Testis (tissue), 3 donors: ENCODE data around the gene TCP11. TPM values are rescaled to one million over a fixed set of nuclear protein-coding genes. Genes with fewer than 3 reads are reported as not detected.

Source experiments
- DNase-seq: peaks from one replicate; pipeline ENCODE4 v3.0.0-alpha.2; 2019
- H3K27ac ChIP-seq, 2 donors: fragments of 200-600 bp; sonication (generic); one replicate each; pipeline ENCODE4 v1.5.1; 2019
- H3K27me3 ChIP-seq: fragments of 200-600 bp; sonication (generic); one replicate; pipeline ENCODE4 v1.5.1; 2019
- H3K36me3 ChIP-seq: fragments of 200-600 bp; sonication (generic); one replicate; pipeline ENCODE4 v1.5.1; 2017; ENCODE audit warnings: low read depth; ENCODE audit errors: missing control alignments
- H3K4me1 ChIP-seq: fragments of 200-600 bp; sonication (generic); one replicate; pipeline ENCODE4 v1.5.1; 2019
- H3K4me3 ChIP-seq, 2 donors: fragments of 200-600 bp; sonication (generic); one replicate each; pipeline ENCODE4 v1.5.1; 2017 to 2019
- H3K9me3 ChIP-seq: fragments of 200-600 bp; sonication (generic); one replicate; pipeline ENCODE4 v1.5.1; 2017
- POLR2A ChIP-seq: fragments of 450-650 bp; IDR thresholded peaks from one replicate; pipeline ENCODE4 v1.6.1; 2017; ENCODE audit warnings: antibody characterized with exemption, mild to moderate bottlenecking, moderate library complexity
- WGBS, 2 donors: methylation state at CpG; one replicate each; pipeline ENCODE4 v1.1.5; 2018; 5-methylcytosine and 5-hydroxymethylcytosine counted together
- intact Hi-C: fragments of 100-400 bp; cut with DNase I; formaldehyde crosslinking; loops from one replicate; pipeline ENCODE4 v1.15.1; 2023; ENCODE audit warnings: low total_unique reads
- polyA plus RNA-seq: library from polyadenylated mRNA; stranded (reverse); fragments of 350-450 nt; fragmentation: Illumina TruSeq; extraction: RNeasy Lipid Tissue Mini Kit (QIAGEN cat#74804); gene quantifications from one replicate; pipeline ENCODE4 v1.2.3, GENCODE V29; 2014; ENCODE audit warnings: low read depth, low replicate concordance; ENCODE audit not compliant: insufficient read depth
- total RNA-seq, 2 donors: library from RNA; depleted of rRNA; stranded (reverse); fragments of >200 nt; gene quantifications; one replicate each; pipeline ENCODE4 v1.2.3, GENCODE V29; 2016
- TF ChIP-seq, protein P1 (sequence below), 3 experiments: fragments of 450-650 bp in 2 of 3; fragments of 200-600 bp in 1 of 3; sonication (generic) in 1 of 3; IDR thresholded peaks; one replicate each; pipeline ENCODE4 v1.5.1; 2016 to 2019; ENCODE audit warnings: antibody characterized with exemption in 3 of 3, mild to moderate bottlenecking in 2 of 3, moderate library complexity in 1 of 3

Gene TCP11
- total and polyA plus RNA-seq, 3 donors from 2014 or later, result 193 to 1,044 (median 639) TPM

DNA sequence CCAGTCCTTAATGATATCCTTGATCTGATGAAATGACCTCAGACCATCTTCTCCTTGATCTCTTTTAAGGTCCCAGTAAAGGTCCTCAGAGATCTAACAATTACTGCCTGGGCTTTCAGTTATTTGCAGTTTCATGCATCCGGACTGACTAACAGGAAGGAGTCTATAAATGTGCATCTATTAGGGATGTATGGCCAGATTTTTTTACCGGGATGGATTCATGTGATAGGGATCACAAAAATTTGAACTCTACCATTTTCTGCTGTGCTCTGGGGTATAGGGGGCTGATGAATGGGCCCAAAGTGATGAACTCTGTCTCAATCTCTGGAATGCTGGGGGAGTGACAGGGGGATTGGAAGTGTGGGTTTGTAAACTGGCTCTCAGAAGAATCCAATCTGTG is 36.5 kb upstream of the TCP11 start:
- H3K4me1 ChIP-seq, result no peaks in the 10 kb centered on the region
- no peak overlapping the region for H3K4me3 ChIP-seq
- DNase-seq, result no peak
- WGBS, 2 donors, result 87% methylated on average over 2 of the region's 2 CpGs
- no peaks in the 10 kb centered on the region for H3K36me3 ChIP-seq
- intact Hi-C loops, result no loop called here
- no peaks in the 10 kb centered on the region for H3K9me3 ChIP-seq
- no peak overlapping the region for H3K27ac ChIP-seq
- TF ChIP-seq, protein P1, sequence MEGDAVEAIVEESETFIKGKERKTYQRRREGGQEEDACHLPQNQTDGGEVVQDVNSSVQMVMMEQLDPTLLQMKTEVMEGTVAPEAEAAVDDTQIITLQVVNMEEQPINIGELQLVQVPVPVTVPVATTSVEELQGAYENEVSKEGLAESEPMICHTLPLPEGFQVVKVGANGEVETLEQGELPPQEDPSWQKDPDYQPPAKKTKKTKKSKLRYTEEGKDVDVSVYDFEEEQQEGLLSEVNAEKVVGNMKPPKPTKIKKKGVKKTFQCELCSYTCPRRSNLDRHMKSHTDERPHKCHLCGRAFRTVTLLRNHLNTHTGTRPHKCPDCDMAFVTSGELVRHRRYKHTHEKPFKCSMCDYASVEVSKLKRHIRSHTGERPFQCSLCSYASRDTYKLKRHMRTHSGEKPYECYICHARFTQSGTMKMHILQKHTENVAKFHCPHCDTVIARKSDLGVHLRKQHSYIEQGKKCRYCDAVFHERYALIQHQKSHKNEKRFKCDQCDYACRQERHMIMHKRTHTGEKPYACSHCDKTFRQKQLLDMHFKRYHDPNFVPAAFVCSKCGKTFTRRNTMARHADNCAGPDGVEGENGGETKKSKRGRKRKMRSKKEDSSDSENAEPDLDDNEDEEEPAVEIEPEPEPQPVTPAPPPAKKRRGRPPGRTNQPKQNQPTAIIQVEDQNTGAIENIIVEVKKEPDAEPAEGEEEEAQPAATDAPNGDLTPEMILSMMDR (IDR thresholded peaks at IDR 0.05), result no peak
- TF ChIP-seq POLR2A, result no peak
- H3K27me3 ChIP-seq, result no peaks in the 10 kb centered on the region

DNA sequence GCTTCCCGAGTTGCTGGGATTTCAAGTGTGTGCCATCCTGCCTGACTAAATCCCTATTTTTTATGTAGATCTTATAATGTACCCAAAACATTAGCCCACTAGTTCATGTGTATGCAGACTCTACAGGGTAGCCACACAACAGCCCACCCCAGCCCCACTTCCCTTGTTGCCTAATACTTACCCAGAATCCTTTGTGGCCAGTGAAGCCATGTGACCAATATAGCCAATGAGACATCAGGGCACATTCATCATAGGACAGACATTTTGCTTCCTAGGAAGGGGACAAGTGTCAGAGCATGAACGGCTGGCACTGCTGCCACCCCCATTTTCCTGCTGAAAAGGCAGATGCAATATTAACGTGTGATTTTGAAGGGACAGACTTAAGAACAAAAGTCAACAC is 36.0 kb upstream of the TCP11 start:
- Histone ChIP-seq H3K4me3 (no peak overlapping the region), H3K9me3 (no peaks in the 10 kb centered on the region), H3K27me3 (no peaks in the 10 kb centered on the region), H3K36me3 (no peaks in the 10 kb centered on the region), H3K4me1 (no peaks in the 10 kb centered on the region), H3K27ac (no peak overlapping the region)
- 77 to 94% methylated on average over 3 of the region's 3 CpGs for WGBS, 2 donors
- TF ChIP-seq, protein P1 (IDR thresholded peaks at IDR 0.05), result no peak
- TF ChIP-seq POLR2A, result no peak
- no peak for DNase-seq
- intact Hi-C loops, result no loop called here

DNA sequence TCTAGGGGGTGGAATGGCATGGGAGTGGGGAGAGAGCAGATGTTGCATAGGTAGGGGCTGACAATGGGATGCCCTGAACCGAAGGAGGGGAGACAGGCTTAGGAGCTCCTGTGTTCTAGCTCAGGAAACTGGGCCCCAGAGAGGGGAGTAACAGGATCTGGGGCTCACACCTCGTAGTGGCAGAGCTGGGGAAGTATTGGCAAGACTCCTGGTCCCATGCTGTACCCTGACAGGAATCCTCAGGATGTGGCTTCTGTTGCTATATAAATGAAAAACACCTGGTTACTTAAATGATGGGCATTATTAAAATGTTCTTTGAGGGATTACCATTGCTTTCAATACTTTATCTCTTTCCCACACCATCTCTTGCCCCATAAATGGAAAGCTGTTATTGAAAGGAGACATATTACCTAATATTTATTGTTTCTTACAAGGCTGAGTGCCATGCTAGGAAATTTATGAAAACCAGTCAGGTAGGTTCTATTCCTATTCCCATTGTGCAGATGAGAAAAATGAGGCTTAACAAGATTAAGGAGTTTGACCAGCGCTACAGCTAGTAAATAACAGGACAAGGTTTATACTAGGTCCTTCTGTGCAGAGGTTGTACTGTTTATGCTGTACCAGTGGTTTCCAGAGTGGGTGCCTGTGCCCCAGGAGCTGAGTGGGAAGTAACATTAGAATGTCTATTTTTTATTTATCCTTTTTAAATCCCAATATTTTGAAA is 35.3 kb upstream of the TCP11 start:
- TF ChIP-seq, protein P1 (IDR thresholded peaks at IDR 0.05), result no peak
- TF ChIP-seq POLR2A, result no peak
- no peak for DNase-seq
- H3K4me1 ChIP-seq, result no peaks in the 10 kb centered on the region
- intact Hi-C loops, result no loop called here
- WGBS, 2 donors, result 81 to 87% methylated on average over 3 of the region's 3 CpGs
- no peaks in the 10 kb centered on the region for H3K27me3 ChIP-seq
- H3K9me3 ChIP-seq, result no peaks in the 10 kb centered on the region
- H3K4me3 ChIP-seq, result no peak overlapping the region
- H3K36me3 ChIP-seq, result no peaks in the 10 kb centered on the region
- H3K27ac ChIP-seq, result no peak overlapping the region

DNA sequence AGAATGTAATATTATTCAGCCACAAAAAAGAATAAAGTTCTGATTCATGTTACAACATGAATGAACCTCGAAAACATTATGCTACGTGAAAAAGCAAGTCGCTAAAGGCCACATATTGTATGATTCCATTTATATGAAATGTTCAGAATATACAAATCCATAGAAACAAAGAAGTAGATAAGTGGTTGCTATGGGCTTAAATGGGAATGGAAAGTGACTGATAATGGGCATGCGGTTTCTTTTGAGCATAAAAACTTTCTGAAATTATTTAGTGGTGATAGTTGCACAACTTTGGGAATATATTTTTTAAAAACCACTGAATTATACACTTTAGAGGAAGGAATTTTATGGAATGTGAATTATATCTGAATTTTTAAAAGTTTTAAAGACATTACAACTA is 33.4 kb upstream of the TCP11 start:
- Histone ChIP-seq H3K4me1 (no peaks in the 10 kb centered on the region), H3K4me3 (no peak overlapping the region), H3K27me3 (no peaks in the 10 kb centered on the region), H3K27ac (no peak overlapping the region), H3K9me3 (no peaks in the 10 kb centered on the region), H3K36me3 (no peaks in the 10 kb centered on the region)
- 94% methylated on average over 4 of the region's 4 CpGs for WGBS, 2 donors
- intact Hi-C loops, result no loop called here
- DNase-seq, result no peak
- TF ChIP-seq POLR2A, result no peak
- TF ChIP-seq, protein P1 (IDR thresholded peaks at IDR 0.05), result no peak

- intact Hi-C loops, result no loop called here
- 87% methylated on average over 2 of the region's 2 CpGs for WGBS, 2 donors
- TF ChIP-seq, protein P1 (IDR thresholded peaks at IDR 0.05), result no peak
- no peak for TF ChIP-seq POLR2A
Observed at GRCh38 chr6:35174088-35174434, 32.9 kb upstream of the TCP11 start.

More at GRCh38 chr6:35174088-35174434, 32.9 kb upstream of the TCP11 start:
- H3K4me1 ChIP-seq, result no peaks in the 10 kb centered on the region
- DNase-seq, result no peak
- H3K27ac ChIP-seq, result no peak overlapping the region
- H3K27me3 ChIP-seq, result no peaks in the 10 kb centered on the region
- H3K36me3 ChIP-seq, result no peaks in the 10 kb centered on the region
- H3K4me3 ChIP-seq, result no peak overlapping the region
- H3K9me3 ChIP-seq, result no peaks in the 10 kb centered on the region
